Stimulated activated CD4-positive, alpha-beta T cell treated with anti-CD3 and anti-CD28 coated beads, Interleukin-1b, Interleukin-23, amount 100 ng/mL, for 4 hours (primary cell): Measurements from ENCODE around the gene ACAA1.

ENCODE experiments used
- DNase-seq, 2 donors: peaks; one replicate each; pipeline ENCODE4 v3.0.0-alpha.2; 2020; ENCODE audit warnings: low read depth in 2 of 2

ACAA1 gene

GRCh38 chr3:38154625-38155255 lies 17.8 kb upstream of the ACAA1 start:
- DNase-seq = no peak

GRCh38 chr3:38154033-38154494 lies 17.1 kb upstream of the ACAA1 start:
- no peak for DNase-seq

DNA sequence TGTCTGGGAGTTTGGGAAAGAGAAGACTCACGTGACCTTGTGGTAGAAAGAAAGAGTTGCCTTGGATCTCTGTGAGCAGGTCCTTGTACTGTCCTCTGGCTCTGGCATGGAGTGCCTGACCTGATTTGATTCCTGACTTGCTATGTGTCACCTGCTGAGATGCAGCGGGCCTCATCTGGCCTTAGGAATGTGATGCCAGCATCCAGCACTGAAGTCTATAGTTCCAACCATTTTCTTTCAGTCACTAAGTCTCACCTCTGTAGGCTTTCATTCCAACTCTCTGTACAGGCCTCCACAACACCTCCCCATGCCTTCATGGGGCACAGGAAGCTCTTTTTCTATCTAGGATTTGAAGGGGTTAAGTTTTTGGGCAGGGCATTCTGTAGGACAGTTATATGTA lies 16.3 kb upstream of the ACAA1 start:
- no peak for DNase-seq

GRCh38 chr3:38152609-38153008 lies 15.7 kb upstream of the ACAA1 start:
- no peak for DNase-seq

DNA sequence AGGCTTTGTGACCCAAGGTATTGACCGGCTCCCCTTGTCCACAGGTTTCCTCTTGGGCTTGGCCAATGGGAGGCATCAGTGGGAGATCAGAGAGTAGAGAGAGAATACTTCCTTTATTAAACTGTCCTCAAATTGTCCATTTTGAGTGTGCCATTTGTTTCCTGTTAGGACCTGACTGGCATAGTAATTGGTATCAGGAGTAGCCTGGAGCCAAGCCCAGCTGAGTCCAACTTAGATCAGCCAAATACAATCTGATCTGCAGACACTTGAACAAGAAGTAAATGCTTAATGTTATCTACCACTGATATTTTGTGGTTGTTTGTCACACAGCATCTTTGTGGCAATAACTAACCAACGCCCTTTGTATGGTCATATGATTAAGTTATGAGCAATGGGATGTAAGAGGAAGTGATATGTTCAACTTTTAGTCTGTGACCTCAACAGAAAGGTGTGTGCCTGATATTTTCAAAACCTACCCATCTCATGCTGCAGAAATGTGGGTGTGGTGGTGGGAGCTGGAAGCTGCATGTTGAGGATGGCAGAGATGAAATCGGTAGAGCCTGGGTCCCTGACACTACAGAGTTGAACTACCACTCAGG lies 14.8 kb upstream of the ACAA1 start:
- DNase-seq = no peak

- DNase-seq = no peak
Observed at GRCh38 chr3:38150780-38151528, 14.0 kb upstream of the ACAA1 start.

- no peak for DNase-seq
Observed at GRCh38 chr3:38149708-38150107, 12.8 kb upstream of the ACAA1 start.

DNA sequence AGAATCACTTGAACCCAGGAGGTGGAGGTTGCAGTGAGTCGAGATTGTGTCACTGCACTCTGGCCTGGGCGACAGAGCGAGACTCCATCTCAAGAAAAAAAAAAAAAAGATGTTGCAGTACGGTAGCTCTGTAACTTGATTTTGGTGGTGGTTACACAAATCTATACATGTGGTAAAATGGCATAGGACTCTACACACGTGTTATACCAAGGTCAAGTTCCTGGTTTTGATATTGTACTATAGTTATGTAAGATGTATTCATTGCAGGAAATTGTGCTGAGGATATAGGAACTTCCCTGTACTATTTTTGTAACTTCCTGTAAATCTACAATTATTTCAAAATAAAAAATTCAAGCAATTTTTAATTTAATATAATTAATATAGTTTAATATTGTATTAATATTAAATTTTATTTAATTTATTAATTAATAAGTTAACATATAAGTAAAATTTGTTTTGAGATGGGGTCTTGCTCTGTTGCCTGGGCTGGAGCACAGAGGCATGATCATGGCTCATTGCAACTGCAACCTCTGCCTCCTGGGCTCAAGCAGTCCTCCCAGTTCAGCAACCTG lies 11.5 kb upstream of the ACAA1 start:
- DNase-seq = no peak

DNA sequence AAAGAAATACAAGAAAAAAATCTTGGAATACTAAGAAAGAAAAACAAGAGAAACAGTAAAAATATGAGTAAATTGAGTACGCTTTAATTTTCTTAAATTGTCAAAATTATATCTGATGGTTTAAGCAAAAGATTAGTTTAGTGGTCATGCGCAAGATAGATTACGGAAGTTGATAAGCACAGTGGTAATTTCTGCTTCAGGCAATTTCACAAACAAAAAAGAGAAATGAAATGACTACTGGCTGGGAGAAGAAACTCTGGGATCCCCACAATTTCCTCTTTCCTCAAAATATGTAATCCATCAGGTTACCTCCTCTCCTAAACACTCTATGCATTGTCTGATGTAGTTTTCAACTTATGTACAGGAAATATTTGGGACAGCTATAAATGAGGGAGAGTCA lies 10.5 kb upstream of the ACAA1 start:
- DNase-seq = no peak

DNA sequence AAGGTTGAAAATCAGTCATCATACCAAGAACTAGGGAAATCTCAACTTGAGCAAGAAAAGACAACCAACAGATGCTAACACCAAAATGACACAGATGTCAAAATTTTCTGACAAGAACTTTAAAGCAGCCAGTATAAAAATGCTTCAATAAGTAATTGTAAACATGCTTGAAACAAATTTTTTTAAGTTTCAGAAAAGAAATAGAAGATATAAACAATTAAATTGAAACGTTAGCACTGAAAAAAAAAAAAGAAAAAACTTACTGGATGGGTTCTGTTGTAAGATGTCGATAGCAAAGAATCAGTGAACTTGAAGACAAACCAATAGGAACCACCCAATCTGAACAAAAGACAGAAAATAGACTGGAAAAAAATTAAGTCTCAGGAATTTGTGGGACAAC lies 9.6 kb upstream of the ACAA1 start:
- DNase-seq = no peak

DNA sequence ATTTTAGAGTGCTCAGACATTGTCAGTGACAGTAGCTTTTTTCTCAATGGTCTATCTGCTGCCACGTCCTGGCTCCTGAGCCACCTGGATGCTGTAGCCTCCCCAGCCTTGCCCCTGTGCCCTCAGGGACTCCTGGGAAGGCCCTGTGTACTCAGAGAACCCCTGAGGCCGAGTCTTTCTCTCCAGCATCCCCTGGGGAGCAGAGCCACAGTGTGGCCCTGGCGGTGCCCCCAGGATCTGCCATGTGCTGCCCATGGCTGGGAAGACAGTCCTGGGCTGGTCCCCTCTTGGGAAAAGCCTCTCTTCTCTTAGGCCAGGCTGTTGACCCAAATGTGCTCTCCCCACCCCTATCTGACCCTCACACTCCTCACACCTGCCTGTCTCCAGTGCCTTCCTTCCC lies 6.6 kb upstream of the ACAA1 start:
- no peak for DNase-seq

DNA sequence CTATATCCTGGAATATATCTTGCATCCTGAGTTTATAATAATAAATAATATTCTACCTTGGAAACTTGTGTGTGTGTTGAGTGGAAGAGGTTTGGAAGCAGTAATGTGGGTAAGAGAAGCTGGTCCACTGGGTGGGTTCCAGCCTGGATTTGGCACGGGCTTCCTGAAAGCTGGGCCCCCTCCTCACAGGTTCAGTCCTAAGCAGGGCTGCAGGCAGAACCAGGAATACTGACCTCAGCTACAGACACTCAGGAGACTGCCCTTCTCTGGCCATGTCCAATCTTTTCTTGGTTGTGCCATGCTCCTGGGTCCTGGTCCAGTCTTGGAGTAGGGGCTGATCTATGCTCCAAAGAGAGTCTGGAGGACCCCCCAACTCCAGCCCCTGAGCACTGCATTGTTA lies 6.0 kb upstream of the ACAA1 start:
- no peak for DNase-seq

DNA sequence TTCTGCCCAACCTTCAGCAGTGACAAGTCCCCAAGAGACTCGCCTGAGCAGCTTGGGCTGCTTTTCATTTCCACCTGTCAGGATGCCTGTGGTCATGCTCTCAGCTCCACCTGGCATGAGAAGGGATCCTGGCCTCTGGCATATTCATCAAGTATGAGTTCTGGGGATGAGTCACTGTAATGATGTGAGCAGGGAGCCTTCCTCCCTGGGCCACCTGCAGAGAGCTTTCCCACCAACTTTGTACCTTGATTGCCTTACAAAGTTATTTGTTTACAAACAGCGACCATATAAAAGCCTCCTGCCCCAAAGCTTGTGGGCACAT lies 5.0 kb upstream of the ACAA1 start:
- no peak for DNase-seq

DNA sequence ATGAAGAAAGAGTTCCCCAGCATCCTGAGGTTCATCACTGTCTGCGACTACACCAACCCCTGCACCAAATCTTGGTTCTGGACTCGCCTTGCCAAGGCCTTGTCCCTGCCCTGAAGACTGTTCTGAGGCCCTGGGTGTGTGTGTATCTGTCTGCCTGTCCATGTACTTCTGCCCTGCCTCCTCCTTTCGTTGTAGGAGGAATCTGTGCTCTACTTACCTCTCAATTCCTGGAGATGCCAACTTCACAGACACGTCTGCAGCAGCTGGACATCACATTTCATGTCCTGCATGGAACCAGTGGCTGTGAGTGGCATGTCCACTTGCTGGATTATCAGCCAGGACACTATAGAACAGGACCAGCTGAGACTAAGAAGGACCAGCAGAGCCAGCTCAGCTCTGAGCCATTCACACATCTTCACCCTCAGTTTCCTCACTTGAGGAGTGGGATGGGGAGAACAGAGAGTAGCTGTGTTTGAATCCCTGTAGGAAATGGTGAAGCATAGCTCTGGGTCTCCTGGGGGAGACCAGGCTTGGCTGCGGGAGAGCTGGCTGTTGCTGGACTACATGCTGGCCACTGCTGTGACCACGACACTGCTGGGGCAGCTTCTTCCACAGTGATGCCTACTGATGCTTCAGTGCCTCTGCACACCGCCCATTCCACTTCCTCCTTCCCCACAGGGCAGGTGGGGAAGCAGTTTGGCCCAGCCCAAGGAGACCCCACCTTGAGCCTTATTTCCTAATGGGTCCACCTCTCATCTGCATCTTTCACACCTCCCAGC lies 4.4 kb upstream of the ACAA1 start:
- DNase-seq = no peak

DNA sequence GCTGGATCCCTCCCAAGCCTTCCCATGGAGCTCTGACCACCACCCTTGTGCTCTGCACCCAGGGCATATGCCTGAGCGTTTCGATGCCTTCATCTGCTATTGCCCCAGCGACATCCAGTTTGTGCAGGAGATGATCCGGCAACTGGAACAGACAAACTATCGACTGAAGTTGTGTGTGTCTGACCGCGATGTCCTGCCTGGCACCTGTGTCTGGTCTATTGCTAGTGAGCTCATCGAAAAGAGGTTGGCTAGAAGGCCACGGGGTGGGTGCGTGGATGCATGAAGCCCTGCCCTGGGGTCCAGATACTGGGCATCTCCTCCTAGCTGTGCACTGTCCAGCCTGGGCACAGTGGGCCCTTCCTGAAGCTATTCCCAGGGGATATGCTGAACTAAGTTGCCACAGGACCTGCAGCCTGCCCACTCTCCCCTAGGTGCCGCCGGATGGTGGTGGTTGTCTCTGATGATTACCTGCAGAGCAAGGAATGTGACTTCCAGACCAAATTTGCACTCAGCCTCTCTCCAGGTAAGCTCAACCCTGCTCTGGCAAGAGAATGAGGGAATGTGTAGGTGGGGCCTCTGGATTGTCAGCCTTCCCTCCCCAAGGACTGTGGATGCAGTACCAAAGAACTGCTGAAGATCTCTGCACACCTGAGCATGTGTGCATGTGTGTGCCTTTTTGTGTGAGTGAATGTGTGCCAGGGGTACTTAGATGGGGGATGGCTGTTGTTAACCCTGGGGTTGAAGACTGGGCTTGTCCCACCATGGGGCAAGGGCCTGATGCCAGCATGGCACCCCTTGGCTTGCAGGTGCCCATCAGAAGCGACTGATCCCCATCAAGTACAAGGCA lies 3.6 kb upstream of the ACAA1 start:
- no peak for DNase-seq

GRCh38 chr3:38139652-38140051 lies 2.7 kb upstream of the ACAA1 start:
- DNase-seq = no peak

- DNase-seq = no peak
Observed at GRCh38 chr3:38139191-38139590, 2.3 kb upstream of the ACAA1 start.

GRCh38 chr3:38138349-38139190 lies 1.6 kb upstream of the ACAA1 start, which contains the start of gene MYD88:
TSS of gene MYD88 (plus strand) at chr3:38138661. CDS start at chr3:38138701, 40 bp downstream.
- peak; percentile 76 to 77 for DNase-seq

- no peak for DNase-seq
Observed at GRCh38 chr3:38137615-38138348, 855 bp upstream of the ACAA1 start.

DNA sequence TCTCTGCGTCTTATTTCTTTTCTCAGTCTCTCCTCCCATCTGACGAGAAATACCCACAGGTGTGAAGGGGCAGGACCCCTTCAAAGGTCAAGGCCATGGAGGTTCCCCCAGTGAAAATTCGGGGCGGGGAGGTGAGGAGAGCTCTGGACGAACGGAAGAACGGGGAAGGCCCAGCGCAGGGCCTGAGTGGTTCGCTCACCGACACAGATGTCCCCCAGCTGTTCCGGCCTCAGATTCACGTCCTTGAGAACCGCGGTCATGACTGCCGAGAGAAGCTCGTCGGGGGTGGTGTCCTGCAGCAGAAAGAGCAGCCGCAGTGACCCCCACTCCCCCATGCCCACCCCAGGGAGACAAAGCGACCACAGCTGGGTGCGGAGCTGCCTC lies 542 bp downstream of the ACAA1 start:
- no peak for DNase-seq
